HepG2 (cell line): ENCODE data around the gene FHL1. TPM values are rescaled to one million over a fixed set of nuclear protein-coding genes. Genes with fewer than 3 reads are reported as not detected.

ENCODE experiments used
- ATAC-seq: fragments of 200-7000 bp; cut with Tn5 transposase; 3 replicates; pipeline ENCODE4 v1.9.1; 2020; ENCODE audit warnings: mild to moderate bottlenecking, moderate library complexity
- BruUV-seq: library from RNA; stranded (reverse); fragments of 400-500 nt; replicated peaks from 2 replicates; lab custom pipeline; 2021; lab: Mats Ljungman, UMichigan
- CTCF ChIA-PET: fragments of 300-600 bp; formaldehyde crosslinking; extraction: SDS; loops from one replicate; lab custom pipeline; 2021; ENCODE audit warnings: low total read pairs, inconsistent platforms, low intra/inter-chr PET ratio; lab: Yijun Ruan, JAX
- POLR2A ChIA-PET: fragments of 350-600 bp; sonication (Branson Sonifier 250); formaldehyde crosslinking; loops from one replicate; lab custom pipeline; 2020; ENCODE audit warnings: antibody characterized with exemption, inconsistent platforms; lab: Yijun Ruan, JAX
- DNase-seq: peaks from one replicate; pipeline ENCODE4 v3.0.0-alpha.2; 2015; ENCODE audit warnings: low spot score
- FAIRE-seq: peaks from 3 replicates; lab custom pipeline; 2011; peaks lifted over from hg19 to GRCh38; lab: Jason Lieb, UNC
- H2AFZ ChIP-seq: one replicate; pipeline ENCODE4 v1.6.1; 2011; ENCODE audit warnings: low read length, inconsistent platforms
- H3K27ac ChIP-seq: fragments of 300-600 bp; 3 replicates; pipeline ENCODE4 v1.8.0; 2011; ENCODE audit warnings: mixed run types, mild to moderate bottlenecking, mixed read lengths, low read length, inconsistent platforms; ENCODE audit not compliant: insufficient read depth; ENCODE audit errors: extremely low read length
- H3K27me3 ChIP-seq, 2 experiments: fragments of 200-600 bp in 1 of 2; 2 replicates in 1 of 2; 3 replicates in 1 of 2; pipeline versions ENCODE4 v1.6.0 to v1.8.0; 2011; ENCODE audit warnings: low read length in 2 of 2, mild to moderate bottlenecking in 2 of 2, moderate library complexity in 2 of 2, inconsistent platforms in 1 of 2; ENCODE audit not compliant: insufficient read depth in 2 of 2, control insufficient read depth in 1 of 2
- H3K36me3 ChIP-seq, 2 experiments: fragments of 200-600 bp in 1 of 2; replicated peaks in 1 of 2; 2 replicates in 1 of 2; 3 replicates in 1 of 2; pipeline versions ENCODE4 v1.5.1 to v1.8.0; 2011; ENCODE audit warnings: low read length in 2 of 2, inconsistent platforms in 1 of 2; ENCODE audit not compliant: insufficient read depth in 2 of 2, control insufficient read depth in 1 of 2
- H3K4me1 ChIP-seq: 2 replicates; pipeline ENCODE4 v1.5.1; 2012; ENCODE audit warnings: low read length, inconsistent platforms; ENCODE audit not compliant: insufficient read depth
- H3K4me2 ChIP-seq: 2 replicates; pipeline ENCODE4 v1.6.0; 2011; ENCODE audit warnings: low read depth, low read length, inconsistent platforms
- H3K4me3 ChIP-seq, 3 experiments: fragments of 200-600 bp in 1 of 3; sonication (generic), shearing (Covaris generic) in 1 of 3; replicated peaks in 1 of 3; 2 replicates each; pipeline ENCODE4 v1.5.1; 2011 to 2016; ENCODE audit warnings: low read length in 3 of 3, inconsistent platforms in 2 of 3, low read depth in 2 of 3, mild to moderate bottlenecking in 2 of 3, control low read depth in 1 of 3, mixed read lengths in 1 of 3; ENCODE audit not compliant: insufficient read depth in 1 of 3
- H3K79me2 ChIP-seq: one replicate; pipeline ENCODE4 v1.6.1; 2011; ENCODE audit warnings: low read length, inconsistent platforms; ENCODE audit not compliant: insufficient read depth
- H3K9ac ChIP-seq: 2 replicates; pipeline ENCODE4 v1.6.0; 2011; ENCODE audit warnings: mild to moderate bottlenecking, low read depth, low read length, inconsistent platforms; ENCODE audit not compliant: insufficient read depth
- H3K9me3 ChIP-seq: 2 replicates; pipeline ENCODE4 v1.5.1; 2012; ENCODE audit warnings: mild to moderate bottlenecking, low read length
- H4K20me1 ChIP-seq: 2 replicates; pipeline ENCODE4 v1.6.0; 2011; ENCODE audit warnings: inconsistent platforms, mild to moderate bottlenecking, low read length, moderate library complexity; ENCODE audit not compliant: insufficient read depth
- E2F1 ChIP-seq: sonication (generic); formaldehyde crosslinking; IDR thresholded peaks from 2 replicates; pipeline ENCODE4 v1.5.0; 2020; ENCODE audit warnings: missing genetic modification reagents
- ELF3 ChIP-seq: IDR thresholded peaks from 2 replicates; pipeline ENCODE4 v1.6.1; 2016; ENCODE audit warnings: missing genetic modification reagents, missing compliant biosample characterization
- MAZ ChIP-seq, 2 experiments: sonication (generic) in 1 of 2; formaldehyde crosslinking in 1 of 2; IDR thresholded peaks; 2 replicates each; pipeline versions ENCODE4 v1.5.0 to v1.6.1; 2012 to 2020; ENCODE audit warnings: low read depth in 2 of 2, mild to moderate bottlenecking in 2 of 2, borderline replicate concordance in 1 of 2, improper control_type of control experiment in 1 of 2, low read length in 1 of 2, missing genetic modification reagents in 1 of 2, moderate library complexity in 1 of 2
- SP5 ChIP-seq: IDR thresholded peaks from 2 replicates; pipeline ENCODE4 v1.6.1; 2016; ENCODE audit warnings: low read depth, borderline replicate concordance
- TGIF2 ChIP-seq: IDR thresholded peaks from 2 replicates; pipeline ENCODE4 v1.6.1; 2016; ENCODE audit warnings: control low read depth, missing compliant biosample characterization
- TRAFD1 ChIP-seq: sonication (generic); formaldehyde crosslinking; IDR thresholded peaks from 2 replicates; pipeline ENCODE4 v1.5.1; 2020; ENCODE audit warnings: missing genetic modification reagents, mild to moderate bottlenecking, borderline replicate concordance
- ZFP91 ChIP-seq: sonication (generic); formaldehyde crosslinking; IDR thresholded peaks from 2 replicates; pipeline ENCODE4 v1.9.0; 2022; ENCODE audit warnings: missing genetic modification reagents, mild to moderate bottlenecking, borderline replicate concordance
- ZKSCAN1 ChIP-seq: fragments of 150-350 bp; IDR thresholded peaks from 2 replicates; pipeline ENCODE4 v1.6.1; 2014; ENCODE audit warnings: low read length
- ZNF20 ChIP-seq: sonication (generic); formaldehyde crosslinking; IDR thresholded peaks from 2 replicates; pipeline ENCODE4 v1.4.0; 2020; ENCODE audit warnings: mild to moderate bottlenecking, moderate library complexity, missing genetic modification reagents
- in situ Hi-C: cut with HindIII; loops from 2 replicates; pipeline ENCODE4 v1.10.0; 2017; ENCODE audit warnings: low pct_unique_long_range_greater_than_20kb; ENCODE audit not compliant: extremely low pct_ligation_motif_present
- intact Hi-C: fragments of 100-400 bp; cut with micrococcal nuclease; formaldehyde crosslinking; loops from one replicate; pipeline ENCODE4 v1.10.0; 2022; ENCODE audit not compliant: unreplicated experiment
- polyA plus RNA-seq, 8 experiments: library from polyadenylated mRNA; depleted of rRNA in 3 of 8; stranded (reverse) in 7 of 8; unstranded in 1 of 8; fragments of >200 nt; fragmentation: Illumina TruSeq in 4 of 8; extraction: Trizol in 4 of 8; gene quantifications; 2 replicates each; pipeline versions ENCODE4 v1.2.1 to v1.2.3, GENCODE V29; 2011 to 2016; ENCODE audit warnings: low read depth in 4 of 8, missing spikeins in 1 of 8, mixed read lengths in 1 of 8; ENCODE audit not compliant: insufficient read depth in 1 of 8
- total RNA-seq, 5 experiments: library from RNA; depleted of rRNA; stranded (reverse); fragments of >200 nt; fragmentation: Illumina TruSeq; extraction: Trizol; gene quantifications; 2 replicates each; pipeline ENCODE4 v1.2.3, GENCODE V29; 2016; ENCODE audit warnings: low read depth in 1 of 5

The FHL1 gene
- total and polyA plus RNA-seq, 2 of the 13 experiments (the other 11 are each of a cell fraction or from before 2014, with no cell fraction given), result 0.33 TPM; not detected in 1

GRCh38 chrX:136112286-136112685 is 35.0 kb upstream of the FHL1 start (continued):
- TF ChIP-seq ELF3 (CRISPR knock-in tag) (no peak), ZFP91 (no peak), TGIF2 (no peak)

GRCh38 chrX:136112778-136113177 is 34.6 kb upstream of the FHL1 start:
- in situ Hi-C loops (no loop called here), intact Hi-C loops (no loop called here)
- Histone ChIP-seq H3K9me3 (no peaks in the 10 kb centered on the region), H3K4me2 (no peak overlapping the region), H4K20me1 (no peaks in the 10 kb centered on the region), H3K27me3 (no peaks in the 10 kb centered on the region)
- POLR2A ChIA-PET, result no interaction called here
- ATAC-seq, result no peak
- TF ChIP-seq ZNF20, result no peak
- no peak for TF ChIP-seq TRAFD1 (CRISPR knock-in tag)
- TF ChIP-seq SP5, result no peak
- TF ChIP-seq E2F1, result no peak
- no peak for TF ChIP-seq MAZ (IDR thresholded peaks at IDR 0.05; ENCODE audit: borderline replicate concordance, low read depth, low read length)
- no peak for TF ChIP-seq MAZ (CRISPR knock-in tag; IDR thresholded peaks at IDR 0.05; ENCODE audit: low read depth)
- no peak for TF ChIP-seq ZKSCAN1
- TF ChIP-seq, all 625 proteins: peak for 0
- BruUV-seq, result no TSS peak
- Histone ChIP-seq H2AFZ (no peak overlapping the region), H3K27ac (no peak overlapping the region), H3K79me2 (no peaks in the 10 kb centered on the region), H3K4me3 (no peak overlapping the region), H3K9ac (no peak overlapping the region), H3K36me3 (no peaks in the 10 kb centered on the region), H3K4me1 (no peaks in the 10 kb centered on the region)
- DNase-seq (no peak), FAIRE-seq (no peak)
- CTCF ChIA-PET, result no interaction called here
